Hindlimb muscle (tissue), 1 donor: ENCODE results near the gene OR10H5. TPM values are rescaled to one million over a fixed set of nuclear protein-coding genes. Genes with fewer than 3 reads are reported as not detected.

Source experiments
- DNase-seq: peaks from one replicate; pipeline ENCODE4 v3.0.0-alpha.2; 2013
- polyA plus RNA-seq: library from polyadenylated mRNA; unstranded; fragments of 120-200 nt; gene quantifications from one replicate; pipeline ENCODE4 v1.2.1, GENCODE V29; 2013; ENCODE audit not compliant: insufficient read length

Gene OR10H5
- polyA plus RNA-seq, 1 donor: 0.04 TPM

DNA sequence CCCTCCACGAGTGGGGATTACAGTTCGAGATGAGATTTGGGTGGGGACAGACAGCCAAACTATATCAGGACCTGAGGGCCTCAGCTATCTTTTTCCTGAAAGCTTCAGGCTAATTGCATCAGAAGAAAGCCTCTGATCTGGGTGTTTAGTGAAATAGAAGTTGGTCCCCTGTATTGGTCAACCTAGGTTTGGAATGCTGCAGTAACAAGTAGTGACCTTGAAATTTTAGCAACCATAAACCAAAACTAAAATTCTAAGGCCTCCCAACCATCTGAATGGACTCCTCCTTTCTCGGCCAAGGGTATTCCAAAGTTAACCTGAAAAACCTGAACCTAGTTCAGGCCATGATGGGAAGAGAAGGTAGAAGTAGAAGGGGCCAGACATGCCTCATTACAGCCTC lies 62.9 kb downstream of the OR10H5 start:
- DNase-seq: no peak

Other genes starting within 250 kb of the OR10H5 start
- gene CYP4F8, start 172.4 kb upstream of the OR10H5 start, polyA plus RNA-seq: not detected
- 0.08 TPM for gene CYP4F3, start 146.8 kb upstream of the OR10H5 start, polyA plus RNA-seq
- gene CYP4F12, start 114.6 kb upstream of the OR10H5 start, polyA plus RNA-seq: 1.8 TPM
- gene OR10H2, start 59.6 kb upstream of the OR10H5 start, polyA plus RNA-seq: not detected
- gene OR10H3, start 49.7 kb upstream of the OR10H5 start, polyA plus RNA-seq: not detected
- not detected for gene OR10H1, start 28.0 kb downstream of the OR10H5 start, polyA plus RNA-seq
- not detected for gene CYP4F2, start 110.4 kb downstream of the OR10H5 start, polyA plus RNA-seq
- gene CYP4F11, start 146.9 kb downstream of the OR10H5 start, polyA plus RNA-seq: not detected
- not detected for gene OR10H4, start 161.3 kb downstream of the OR10H5 start, polyA plus RNA-seq